ENCODE measurements around the gene DDX4. TPM values are rescaled to one million over a fixed set of nuclear protein-coding genes. Genes with fewer than 3 reads are reported as not detected.

The DDX4 gene
- total RNA-seq, 1 experiment from 2014 or later = not detected

GRCh38 chr5:55853818-55854217 is 116.0 kb downstream of the DDX4 start:
- no peak overlapping the region for H2AFZ ChIP-seq (ENCODE audit: low read depth, low read length, poor library complexity, severe bottlenecking)
- H3K4me3 ChIP-seq (replicated peaks in 1 of 2; ENCODE audit: low read depth in 1 of 2, low read length in 2 of 2) = no peak overlapping the region
- H3K27ac ChIP-seq (ENCODE audit: low read depth, low read length) = no peak overlapping the region

GRCh38 chr5:55855509-55855908 is 117.6 kb downstream of the DDX4 start:
- ATAC-seq = no peak
- intact Hi-C loops (cut with micrococcal nuclease) = no loop called here
- Histone ChIP-seq H3K27me3 (ENCODE audit: insufficient read depth, low read length) (no peaks in the 10 kb centered on the region), H4K20me1 (ENCODE audit: insufficient read depth) (no peaks in the 10 kb centered on the region), H3K4me3 (replicated peaks in 1 of 2; ENCODE audit: low read depth in 1 of 2, low read length in 2 of 2) (no peak overlapping the region), H3K36me3 (ENCODE audit: control insufficient read depth in 1 of 2, insufficient read depth in 2 of 2, low read length in 2 of 2) (no peaks in the 10 kb centered on the region), H3K79me2 (ENCODE audit: insufficient read depth, low read length) (no peaks in the 10 kb centered on the region), H3K27ac (ENCODE audit: low read depth, low read length) (no peak overlapping the region), H3K9ac (ENCODE audit: low read length) (no peak overlapping the region), H3K4me1 (ENCODE audit: control insufficient read depth in 1 of 2, insufficient read depth in 2 of 2, low read length in 2 of 2) (peaks cover 2 to 13% of the 10 kb centered on the region in 2 experiments; a peak in 2 of 4 replicates), H2AFZ (ENCODE audit: low read depth, low read length, poor library complexity, severe bottlenecking) (no peak overlapping the region), H3K9me2 (ENCODE audit: insufficient read depth) (no peaks in the 10 kb centered on the region), H3K9me3 (ENCODE audit: control insufficient read depth in 1 of 2, insufficient read depth in 1 of 2, low read depth in 1 of 2, low read length in 2 of 2) (no peaks in the 10 kb centered on the region), H3K4me2 (ENCODE audit: low read length) (no peak overlapping the region)
- TF ChIP-seq TCF7L2 (IDR thresholded peaks at IDR 0.05; ENCODE audit: borderline replicate concordance, extremely low read depth, insufficient read depth, insufficient read length) = no peak
- no peak for TF ChIP-seq FOSL1 (IDR thresholded peaks at IDR 0.05; ENCODE audit: low read depth)
- no peak for TF ChIP-seq SIN3A (IDR thresholded peaks at IDR 0.05; ENCODE audit: low read depth)
- no peak for TF ChIP-seq ZFX (IDR thresholded peaks at IDR 0.05)
- no peak for TF ChIP-seq ELF1 (IDR thresholded peaks at IDR 0.05; ENCODE audit: borderline replicate concordance, low read depth)
- TF ChIP-seq CBX3 (IDR thresholded peaks at IDR 0.05; ENCODE audit: low read depth) = no peak
- TF ChIP-seq SRF (IDR thresholded peaks at IDR 0.05; ENCODE audit: low read depth) = no peak
- TF ChIP-seq POLR2A (IDR thresholded peaks at IDR 0.05; ENCODE audit: borderline replicate concordance, extremely low read depth, insufficient read depth, insufficient read length) = no peak
- no peak for TF ChIP-seq YY1 (IDR thresholded peaks at IDR 0.05; ENCODE audit: extremely low read depth, insufficient replicate concordance, low read depth, low read length)
- no peak for TF ChIP-seq POLR2AphosphoS5 (IDR thresholded peaks at IDR 0.05; ENCODE audit: low read depth, low read length)
- TF ChIP-seq RAD21 (IDR thresholded peaks at IDR 0.05; ENCODE audit: low read depth) = no peak
- no peak for TF ChIP-seq EZH2 (IDR thresholded peaks at IDR 0.05)
- ChIA-PET CTCF (no interaction called here), POLR2A (no interaction called here), RAD21 (ENCODE audit: low non-redundant PET in 1 of 2, low total read pairs in 2 of 2, uncharacterized antibody in 2 of 2, unreplicated experiment in 2 of 2) (no interaction called here)
- BruUV-seq (replicated peaks) = no TSS peak
- no peak for DNase-seq (ENCODE audit: low read depth, low spot score)

More at GRCh38 chr5:55853818-55854217, 116.0 kb downstream of the DDX4 start:
- H3K9me2 ChIP-seq (ENCODE audit: insufficient read depth) = no peaks in the 10 kb centered on the region
- ChIA-PET CTCF (no interaction called here), POLR2A (no interaction called here), RAD21 (ENCODE audit: low non-redundant PET in 1 of 2, low total read pairs in 2 of 2, uncharacterized antibody in 2 of 2, unreplicated experiment in 2 of 2) (no interaction called here)
- H3K9me3 ChIP-seq (ENCODE audit: control insufficient read depth in 1 of 2, insufficient read depth in 1 of 2, low read depth in 1 of 2, low read length in 2 of 2) = no peaks in the 10 kb centered on the region
- ATAC-seq (no peak), DNase-seq (ENCODE audit: low read depth, low spot score) (no peak)
- no peak overlapping the region for H3K4me2 ChIP-seq (ENCODE audit: low read length)
- H4K20me1 ChIP-seq (ENCODE audit: insufficient read depth) = no peaks in the 10 kb centered on the region
- H3K4me1 ChIP-seq (ENCODE audit: control insufficient read depth in 1 of 2, insufficient read depth in 2 of 2, low read length in 2 of 2) = peaks cover 2 to 15% of the 10 kb centered on the region in 2 experiments; a peak in 2 of 4 replicates
- BruUV-seq (replicated peaks) = no TSS peak
- H3K79me2 ChIP-seq (ENCODE audit: insufficient read depth, low read length) = no peaks in the 10 kb centered on the region
- H3K9ac ChIP-seq (ENCODE audit: low read length) = no peak overlapping the region
- intact Hi-C loops (cut with micrococcal nuclease) = no loop called here
- H3K36me3 ChIP-seq (ENCODE audit: control insufficient read depth in 1 of 2, insufficient read depth in 2 of 2, low read length in 2 of 2) = no peaks in the 10 kb centered on the region
- no peaks in the 10 kb centered on the region for H3K27me3 ChIP-seq (ENCODE audit: insufficient read depth, low read length)
- TF ChIP-seq, protein P1, sequence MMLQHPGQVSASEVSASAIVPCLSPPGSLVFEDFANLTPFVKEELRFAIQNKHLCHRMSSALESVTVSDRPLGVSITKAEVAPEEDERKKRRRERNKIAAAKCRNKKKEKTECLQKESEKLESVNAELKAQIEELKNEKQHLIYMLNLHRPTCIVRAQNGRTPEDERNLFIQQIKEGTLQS (IDR thresholded peaks at IDR 0.05) = no peak
- no peak for TF ChIP-seq ELF1 (IDR thresholded peaks at IDR 0.05; ENCODE audit: borderline replicate concordance, low read depth)
- no peak for TF ChIP-seq EZH2 (IDR thresholded peaks at IDR 0.05)
- TF ChIP-seq EZH2phosphoT487 (IDR thresholded peaks at IDR 0.05; ENCODE audit: borderline replicate concordance) = no peak
- no peak for TF ChIP-seq ZFX (IDR thresholded peaks at IDR 0.05)

Measured in HCT116 (cell line).